Parathyroid adenoma (tissue), 2 donors: Measurements from ENCODE around the gene SPSB3.

Experiments
- H2AFZ ChIP-seq: fragments of 300-600 bp; sonication (generic); one replicate; pipeline ENCODE4 v1.7.0; 2017; ENCODE audit warnings: antibody characterized with exemption, mild to moderate bottlenecking
- H3K27ac ChIP-seq: fragments of 300-600 bp; sonication (generic); one replicate; pipeline ENCODE4 v1.7.0; 2017
- H3K27me3 ChIP-seq: fragments of 300-600 bp; sonication (generic); one replicate; pipeline ENCODE4 v1.7.0; 2017; ENCODE audit warnings: low read length; ENCODE audit not compliant: control insufficient read depth, insufficient read depth
- H3K36me3 ChIP-seq: fragments of 300-600 bp; sonication (generic); one replicate; pipeline ENCODE4 v1.7.0; 2017; ENCODE audit warnings: low read length; ENCODE audit not compliant: control insufficient read depth, insufficient read depth
- H3K4me1 ChIP-seq: fragments of 300-600 bp; sonication (generic); one replicate; pipeline ENCODE4 v1.7.0; 2017; ENCODE audit warnings: control low read depth
- H3K4me2 ChIP-seq: fragments of 300-600 bp; sonication (generic); one replicate; pipeline ENCODE4 v1.7.0; 2017; ENCODE audit warnings: low read length
- H3K4me3 ChIP-seq: fragments of 300-600 bp; sonication (generic); one replicate; pipeline ENCODE4 v1.7.0; 2017; ENCODE audit warnings: low read depth, low read length
- H3K79me2 ChIP-seq: fragments of 300-600 bp; sonication (generic); one replicate; pipeline ENCODE4 v1.7.0; 2017; ENCODE audit warnings: control low read depth
- H3K9ac ChIP-seq: fragments of 300-600 bp; sonication (generic); one replicate; pipeline ENCODE4 v1.7.0; 2017; ENCODE audit warnings: mild to moderate bottlenecking
- H3K9me3 ChIP-seq: fragments of 300-600 bp; sonication (generic); one replicate; pipeline ENCODE4 v1.7.0; 2017; ENCODE audit warnings: low read length; ENCODE audit not compliant: control insufficient read depth
- CTCF ChIP-seq: fragments of 300-600 bp; sonication (generic); IDR thresholded peaks from one replicate; pipeline ENCODE4 v1.7.0; 2017; ENCODE audit warnings: antibody characterized with exemption, mild to moderate bottlenecking
- donor health status: primary hyperparathyroidism.

The SPSB3 gene

GRCh38 chr16:1752853-1753252 is 29.5 kb downstream of the SPSB3 start:
- H3K4me3 ChIP-seq = no peak overlapping the region
- no peaks in the 10 kb centered on the region for H3K9me3 ChIP-seq
- peaks cover 2% of the 10 kb centered on the region for H3K79me2 ChIP-seq
- H3K36me3 ChIP-seq = no peaks in the 10 kb centered on the region
- H3K4me2 ChIP-seq = no peak overlapping the region
- H3K27ac ChIP-seq = no peak overlapping the region
- H3K9ac ChIP-seq = no peak overlapping the region
- no peak for TF ChIP-seq CTCF
- H3K27me3 ChIP-seq = no peaks in the 10 kb centered on the region
- H2AFZ ChIP-seq = no peak overlapping the region
- H3K4me1 ChIP-seq = no peaks in the 10 kb centered on the region

GRCh38 chr16:1751946-1752345 is 30.4 kb downstream of the SPSB3 start:
- TF ChIP-seq CTCF = no peak
- no peak overlapping the region for H2AFZ ChIP-seq
- H3K36me3 ChIP-seq = no peaks in the 10 kb centered on the region
- no peaks in the 10 kb centered on the region for H3K27me3 ChIP-seq
- H3K4me3 ChIP-seq = no peak overlapping the region
- no peaks in the 10 kb centered on the region for H3K9me3 ChIP-seq
- H3K4me1 ChIP-seq = no peaks in the 10 kb centered on the region
- H3K27ac ChIP-seq = no peak overlapping the region
- H3K9ac ChIP-seq = no peak overlapping the region
- peaks cover 2% of the 10 kb centered on the region for H3K79me2 ChIP-seq
- H3K4me2 ChIP-seq = no peak overlapping the region

- Histone ChIP-seq H2AFZ (no peak overlapping the region), H3K27ac (no peak overlapping the region), H3K36me3 (no peaks in the 10 kb centered on the region), H3K9ac (no peak overlapping the region), H3K9me3 (no peaks in the 10 kb centered on the region), H3K4me3 (no peak overlapping the region), H3K4me2 (no peak overlapping the region), H3K79me2 (no peaks in the 10 kb centered on the region), H3K4me1 (no peaks in the 10 kb centered on the region), H3K27me3 (no peaks in the 10 kb centered on the region)
- no peak for TF ChIP-seq CTCF
Observed at GRCh38 chr16:1749152-1750117, 32.9 kb downstream of the SPSB3 start.

- H3K4me3 ChIP-seq = no peak overlapping the region
- no peaks in the 10 kb centered on the region for H3K4me1 ChIP-seq
- H3K36me3 ChIP-seq = no peaks in the 10 kb centered on the region
Observed at GRCh38 chr16:1747934-1748333, 34.4 kb downstream of the SPSB3 start.

More at GRCh38 chr16:1747934-1748333, 34.4 kb downstream of the SPSB3 start:
- H3K79me2 ChIP-seq = no peaks in the 10 kb centered on the region
- no peak overlapping the region for H3K27ac ChIP-seq
- no peaks in the 10 kb centered on the region for H3K9me3 ChIP-seq
- TF ChIP-seq CTCF = no peak
- H2AFZ ChIP-seq = no peak overlapping the region
- H3K9ac ChIP-seq = no peak overlapping the region
- no peak overlapping the region for H3K4me2 ChIP-seq
- no peaks in the 10 kb centered on the region for H3K27me3 ChIP-seq
